DOHH2 (cell line): ENCODE measurements around the gene CDC42SE2.

Experiments used
- H3F3A ChIP-seq: fragments of 200-600 bp; sonication (generic), shearing (Covaris generic); 2 replicates; pipeline ENCODE4 v1.6.0; 2016; ENCODE audit warnings: antibody characterized with exemption, mild to moderate bottlenecking; ENCODE audit not compliant: control insufficient read depth, insufficient read depth
- H3K27ac ChIP-seq: fragments of 200-600 bp; sonication (generic); 2 replicates; pipeline ENCODE4 v1.5.1; 2014; ENCODE audit warnings: low read depth, mild to moderate bottlenecking, low read length, moderate library complexity
- H3K27me3 ChIP-seq: fragments of 200-600 bp; sonication (generic); 2 replicates; pipeline ENCODE4 v1.6.1; 2014; ENCODE audit warnings: mild to moderate bottlenecking, low read length, mixed read lengths; ENCODE audit not compliant: control insufficient read depth
- H3K36me3 ChIP-seq: fragments of 200-600 bp; sonication (generic); 2 replicates; pipeline ENCODE4 v1.6.1; 2014; ENCODE audit warnings: mild to moderate bottlenecking, low read length, moderate library complexity, mixed read lengths; ENCODE audit not compliant: control insufficient read depth
- H3K4me1 ChIP-seq: fragments of 200-600 bp; sonication (generic); 2 replicates; pipeline ENCODE4 v1.6.1; 2014; ENCODE audit warnings: mild to moderate bottlenecking, low read length, mixed read lengths; ENCODE audit not compliant: control insufficient read depth
- H3K4me2 ChIP-seq: fragments of 200-600 bp; sonication (generic); 2 replicates; pipeline ENCODE4 v1.6.0; 2014; ENCODE audit warnings: mild to moderate bottlenecking, low read length, moderate library complexity
- H3K4me3 ChIP-seq: fragments of 200-600 bp; sonication (generic); 2 replicates; pipeline ENCODE4 v1.5.1; 2014; ENCODE audit warnings: mild to moderate bottlenecking, low read length, mixed read lengths
- H3K79me2 ChIP-seq: fragments of 200-600 bp; sonication (generic); 2 replicates; pipeline ENCODE4 v1.6.1; 2014; ENCODE audit warnings: mild to moderate bottlenecking, low read length, mixed read lengths; ENCODE audit not compliant: control insufficient read depth
- H3K9me2 ChIP-seq: fragments of 200-600 bp; sonication (generic); replicated peaks from 2 replicates; pipeline ENCODE4 v1.6.1; 2014; ENCODE audit warnings: mild to moderate bottlenecking, low read length, mixed read lengths; ENCODE audit not compliant: control insufficient read depth
- H3K9me3 ChIP-seq: fragments of 200-600 bp; sonication (generic); 2 replicates; pipeline ENCODE4 v1.6.1; 2014; ENCODE audit warnings: antibody characterized with exemption, low read length, mixed read lengths; ENCODE audit not compliant: control insufficient read depth, insufficient read depth
- H4K20me1 ChIP-seq: fragments of 200-600 bp; sonication (generic); 2 replicates; pipeline ENCODE4 v1.6.0; 2014; ENCODE audit warnings: low read depth, mild to moderate bottlenecking, antibody characterized with exemption, low read length, moderate library complexity; ENCODE audit not compliant: control insufficient read depth, insufficient read depth
- EZH2phosphoT487 ChIP-seq: fragments of 200-600 bp; sonication (generic); IDR thresholded peaks from 2 replicates; pipeline ENCODE4 v1.6.1; 2017; ENCODE audit warnings: borderline replicate concordance, mild to moderate bottlenecking, antibody characterized with exemption, low read length, moderate library complexity, mixed read lengths
- TF ChIP-seq, protein P1 (sequence below): fragments of 200-600 bp; sonication (generic); IDR thresholded peaks from one replicate; pipeline ENCODE4 v1.5.1; 2014; ENCODE audit warnings: antibody characterized with exemption, mild to moderate bottlenecking, low read depth, low read length; ENCODE audit not compliant: poor library complexity, severe bottlenecking

The CDC42SE2 gene

GRCh38 chr5:131297886-131298285, 34.0 kb downstream of the CDC42SE2 start:
- no peaks in the 10 kb centered on the region for H3K27me3 ChIP-seq
- no peak overlapping the region for H3K27ac ChIP-seq
- H3F3A ChIP-seq = no peaks in the 10 kb centered on the region
- no peak overlapping the region for H3K4me3 ChIP-seq
- H4K20me1 ChIP-seq = peaks cover 8% of the 10 kb centered on the region; the same call in 1 of the 2 replicates
- no peaks in the 10 kb centered on the region for H3K9me2 ChIP-seq
- TF ChIP-seq EZH2phosphoT487 = no peak
- TF ChIP-seq, protein P1, sequence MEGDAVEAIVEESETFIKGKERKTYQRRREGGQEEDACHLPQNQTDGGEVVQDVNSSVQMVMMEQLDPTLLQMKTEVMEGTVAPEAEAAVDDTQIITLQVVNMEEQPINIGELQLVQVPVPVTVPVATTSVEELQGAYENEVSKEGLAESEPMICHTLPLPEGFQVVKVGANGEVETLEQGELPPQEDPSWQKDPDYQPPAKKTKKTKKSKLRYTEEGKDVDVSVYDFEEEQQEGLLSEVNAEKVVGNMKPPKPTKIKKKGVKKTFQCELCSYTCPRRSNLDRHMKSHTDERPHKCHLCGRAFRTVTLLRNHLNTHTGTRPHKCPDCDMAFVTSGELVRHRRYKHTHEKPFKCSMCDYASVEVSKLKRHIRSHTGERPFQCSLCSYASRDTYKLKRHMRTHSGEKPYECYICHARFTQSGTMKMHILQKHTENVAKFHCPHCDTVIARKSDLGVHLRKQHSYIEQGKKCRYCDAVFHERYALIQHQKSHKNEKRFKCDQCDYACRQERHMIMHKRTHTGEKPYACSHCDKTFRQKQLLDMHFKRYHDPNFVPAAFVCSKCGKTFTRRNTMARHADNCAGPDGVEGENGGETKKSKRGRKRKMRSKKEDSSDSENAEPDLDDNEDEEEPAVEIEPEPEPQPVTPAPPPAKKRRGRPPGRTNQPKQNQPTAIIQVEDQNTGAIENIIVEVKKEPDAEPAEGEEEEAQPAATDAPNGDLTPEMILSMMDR = no peak
- H3K36me3 ChIP-seq = no peaks in the 10 kb centered on the region
- no peak overlapping the region for H3K4me2 ChIP-seq
- H3K4me1 ChIP-seq = 0 out of 2 replicates have a peak, but pooled peaks cover 3% of the 10 kb centered on the region
- peaks cover 74% of the 10 kb centered on the region for H3K79me2 ChIP-seq
- no peaks in the 10 kb centered on the region for H3K9me3 ChIP-seq

GRCh38 chr5:131299465-131299864, 35.6 kb downstream of the CDC42SE2 start:
- Histone ChIP-seq H3K79me2 (peaks cover 73% of the 10 kb centered on the region), H3K4me1 (0 out of 2 replicates have a peak, but pooled peaks cover 3% of the 10 kb centered on the region), H3F3A (no peaks in the 10 kb centered on the region), H3K4me3 (no peak overlapping the region), H3K9me2 (no peaks in the 10 kb centered on the region), H3K9me3 (no peaks in the 10 kb centered on the region), H3K27me3 (no peaks in the 10 kb centered on the region), H3K36me3 (no peaks in the 10 kb centered on the region), H3K27ac (no peak overlapping the region), H3K4me2 (no peak overlapping the region), H4K20me1 (peaks cover 8% of the 10 kb centered on the region; the same call in 1 of the 2 replicates)
- TF ChIP-seq, protein P1 = no peak
- no peak for TF ChIP-seq EZH2phosphoT487

DNA sequence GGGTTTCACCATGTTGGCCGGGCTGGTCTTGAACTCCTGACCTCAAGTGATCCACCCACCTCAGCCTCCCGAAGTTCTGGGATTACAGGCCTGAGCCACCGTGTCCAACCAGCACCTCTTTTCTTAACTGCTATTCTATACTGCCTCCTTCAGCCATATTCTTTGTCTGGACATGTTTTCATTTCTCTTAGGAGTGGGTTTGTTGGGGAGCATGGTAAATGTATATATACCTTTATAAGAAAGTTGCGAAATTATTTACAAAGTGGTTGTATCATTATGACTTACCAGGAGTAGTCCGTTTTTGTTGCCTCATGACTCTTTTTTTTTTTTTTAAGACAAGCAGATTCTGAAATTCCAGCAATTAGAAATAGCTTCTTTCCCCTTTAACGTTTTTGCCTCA, 38.7 kb downstream of the CDC42SE2 start:
- H4K20me1 ChIP-seq = peaks cover 8% of the 10 kb centered on the region; the same call in 1 of the 2 replicates
- no peak for TF ChIP-seq EZH2phosphoT487
- TF ChIP-seq, protein P1 = no peak
- no peaks in the 10 kb centered on the region for H3K36me3 ChIP-seq
- no peak overlapping the region for H3K27ac ChIP-seq
- no peaks in the 10 kb centered on the region for H3K9me2 ChIP-seq
- no peaks in the 10 kb centered on the region for H3F3A ChIP-seq
- H3K4me2 ChIP-seq = no peak overlapping the region
- H3K79me2 ChIP-seq = peaks cover 78% of the 10 kb centered on the region
- no peaks in the 10 kb centered on the region for H3K27me3 ChIP-seq
- H3K4me3 ChIP-seq = no peak overlapping the region
- H3K9me3 ChIP-seq = peaks cover 9% of the 10 kb centered on the region
- no peaks in the 10 kb centered on the region for H3K4me1 ChIP-seq
